ENCODE measurements around the gene FANCC. TPM values are rescaled to one million over a fixed set of nuclear protein-coding genes. Genes with fewer than 3 reads are reported as not detected.

The FANCC gene
- total RNA-seq, 1 donor from 2014 or later: 22.9 TPM

GRCh38 chr9:95143591-95144561 lies 173.6 kb downstream of the FANCC start:
- Mint-ChIP-seq H3K4me1 (ENCODE audit: low read depth, unreplicated experiment) (peaks cover 9% of the 10 kb centered on the region), H3K9me3 (ENCODE audit: unreplicated experiment) (no peaks in the 10 kb centered on the region), H3K36me3 (ENCODE audit: unreplicated experiment) (no peaks in the 10 kb centered on the region), H3K4me3 (ENCODE audit: unreplicated experiment) (no peak overlapping the region), H3K27me3 (ENCODE audit: unreplicated experiment) (no peaks in the 10 kb centered on the region), H3K27ac (ENCODE audit: unreplicated experiment) (no peak overlapping the region)
- DNase-seq: no peak
- TF ChIP-seq CTCF (IDR thresholded peaks at IDR 0.05; ENCODE audit: partially characterized antibody, unreplicated experiment): no peak

- Mint-ChIP-seq H3K27me3 (ENCODE audit: unreplicated experiment) (no peaks in the 10 kb centered on the region), H3K36me3 (ENCODE audit: unreplicated experiment) (peaks cover 1% of the 10 kb centered on the region), H3K9me3 (ENCODE audit: unreplicated experiment) (no peaks in the 10 kb centered on the region), H3K4me1 (ENCODE audit: low read depth, unreplicated experiment) (peaks cover 9% of the 10 kb centered on the region), H3K27ac (ENCODE audit: unreplicated experiment) (no peak overlapping the region), H3K4me3 (ENCODE audit: unreplicated experiment) (no peak overlapping the region)
- no peak for DNase-seq
- no peak for TF ChIP-seq CTCF (IDR thresholded peaks at IDR 0.05; ENCODE audit: partially characterized antibody, unreplicated experiment)
Measured at GRCh38 chr9:95142728-95143127, 174.8 kb downstream of the FANCC start.

DNA sequence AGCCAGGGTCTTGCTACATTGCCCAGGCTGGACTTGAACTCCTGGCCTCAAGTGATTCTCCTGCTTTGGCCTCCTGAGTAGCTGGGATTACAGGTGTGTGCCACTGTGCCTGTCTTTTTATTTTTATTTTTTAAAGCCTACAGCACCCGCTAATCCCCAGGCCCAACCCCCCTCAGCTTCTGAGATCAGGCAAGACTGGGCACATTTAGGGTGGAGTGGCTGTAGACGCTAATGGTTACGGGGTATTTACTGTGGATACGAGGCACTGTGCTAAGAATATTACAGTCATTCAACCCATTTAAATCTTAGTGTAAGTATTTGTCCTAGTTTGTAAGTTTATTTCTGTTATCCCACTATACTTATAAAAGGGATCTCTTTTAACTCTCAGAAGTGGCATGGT lies 175.2 kb downstream of the FANCC start:
- peaks cover 9% of the 10 kb centered on the region for H3K4me1 Mint-ChIP-seq (ENCODE audit: low read depth, unreplicated experiment)
- no peak for DNase-seq
- TF ChIP-seq CTCF (IDR thresholded peaks at IDR 0.05; ENCODE audit: partially characterized antibody, unreplicated experiment): no peak
- no peaks in the 10 kb centered on the region for H3K9me3 Mint-ChIP-seq (ENCODE audit: unreplicated experiment)
- no peak overlapping the region for H3K4me3 Mint-ChIP-seq (ENCODE audit: unreplicated experiment)
- no peaks in the 10 kb centered on the region for H3K27me3 Mint-ChIP-seq (ENCODE audit: unreplicated experiment)
- H3K36me3 Mint-ChIP-seq (ENCODE audit: unreplicated experiment): peaks cover 5% of the 10 kb centered on the region
- no peak overlapping the region for H3K27ac Mint-ChIP-seq (ENCODE audit: unreplicated experiment)

- TF ChIP-seq CTCF (IDR thresholded peaks at IDR 0.05; ENCODE audit: partially characterized antibody, unreplicated experiment): no peak
- no peak for DNase-seq
- Mint-ChIP-seq H3K9me3 (ENCODE audit: unreplicated experiment) (no peaks in the 10 kb centered on the region), H3K4me1 (ENCODE audit: low read depth, unreplicated experiment) (peaks cover 9% of the 10 kb centered on the region), H3K27ac (ENCODE audit: unreplicated experiment) (no peak overlapping the region), H3K36me3 (ENCODE audit: unreplicated experiment) (peaks cover 6% of the 10 kb centered on the region), H3K27me3 (ENCODE audit: unreplicated experiment) (peaks cover 2% of the 10 kb centered on the region), H3K4me3 (ENCODE audit: unreplicated experiment) (no peak overlapping the region)
Measured at GRCh38 chr9:95140821-95141220, 176.7 kb downstream of the FANCC start.

DNA sequence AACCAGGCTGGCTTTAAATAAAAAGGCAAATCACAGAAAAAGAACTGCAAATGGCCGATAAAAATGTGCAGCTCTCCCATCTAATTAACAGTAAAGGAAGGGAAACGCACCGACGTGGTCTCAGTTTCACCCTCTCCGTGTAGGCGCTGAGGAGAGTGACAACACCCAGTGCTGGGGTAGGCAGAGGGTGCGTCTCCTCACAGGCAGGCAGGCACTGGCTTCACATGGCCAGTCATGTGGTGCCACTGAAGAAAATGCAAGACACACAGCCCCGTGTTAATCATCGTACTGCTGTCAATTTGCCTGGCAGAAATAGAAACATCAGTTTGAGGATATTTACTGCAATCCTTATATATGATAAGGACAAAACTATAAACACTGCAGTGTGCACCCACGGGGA lies 178.4 kb downstream of the FANCC start:
- peaks cover 6% of the 10 kb centered on the region for H3K36me3 Mint-ChIP-seq (ENCODE audit: unreplicated experiment)
- H3K4me3 Mint-ChIP-seq (ENCODE audit: unreplicated experiment): no peak overlapping the region
- no peak for DNase-seq
- TF ChIP-seq CTCF (IDR thresholded peaks at IDR 0.05; ENCODE audit: partially characterized antibody, unreplicated experiment): no peak
- H3K4me1 Mint-ChIP-seq (ENCODE audit: low read depth, unreplicated experiment): peaks cover 6% of the 10 kb centered on the region
- H3K27me3 Mint-ChIP-seq (ENCODE audit: unreplicated experiment): peaks cover 2% of the 10 kb centered on the region
- H3K9me3 Mint-ChIP-seq (ENCODE audit: unreplicated experiment): no peaks in the 10 kb centered on the region
- H3K27ac Mint-ChIP-seq (ENCODE audit: unreplicated experiment): no peak overlapping the region
